GM23338 (cell line): ENCODE results near the gene CD69. TPM values are rescaled to one million over a fixed set of nuclear protein-coding genes. Genes with fewer than 3 reads are reported as not detected.

Experiments
- ATAC-seq: fragments of 200-7000 bp; cut with Tn5 transposase; 3 replicates; pipeline ENCODE4 v1.9.1; 2020
- DNase-seq: peaks from one replicate; pipeline ENCODE4 v3.0.0-alpha.2; 2015; ENCODE audit warnings: low spot score
- H2AFZ ChIP-seq: fragments of 200-600 bp; sonication (generic); 2 replicates; pipeline ENCODE4 v1.8.0; 2016; ENCODE audit warnings: antibody characterized with exemption, mild to moderate bottlenecking, moderate library complexity
- H3F3A ChIP-seq: fragments of 200-600 bp; sonication (generic); replicated peaks from 2 replicates; pipeline ENCODE4 v1.8.0; 2017; ENCODE audit warnings: antibody characterized with exemption, mixed run types, low read depth
- H3K27ac ChIP-seq: fragments of 200-600 bp; sonication (generic); 2 replicates; pipeline ENCODE4 v1.6.1; 2016; ENCODE audit warnings: low read depth
- H3K27me3 ChIP-seq: fragments of 200-600 bp; sonication (generic); 2 replicates; pipeline ENCODE4 v1.8.0; 2016; ENCODE audit warnings: mild to moderate bottlenecking, mixed run types, moderate library complexity; ENCODE audit not compliant: insufficient read depth
- H3K36me3 ChIP-seq: fragments of 200-600 bp; sonication (generic); 2 replicates; pipeline ENCODE4 v1.8.0; 2016; ENCODE audit warnings: mild to moderate bottlenecking; ENCODE audit not compliant: insufficient read depth
- H3K4me1 ChIP-seq: fragments of 200-600 bp; sonication (generic); 2 replicates; pipeline ENCODE4 v1.8.0; 2016; ENCODE audit warnings: mild to moderate bottlenecking, moderate library complexity; ENCODE audit not compliant: insufficient read depth
- H3K4me2 ChIP-seq: fragments of 200-600 bp; sonication (generic); 2 replicates; pipeline ENCODE4 v1.7.1; 2017; ENCODE audit warnings: mixed run types
- H3K4me3 ChIP-seq: fragments of 200-600 bp; sonication (generic); 2 replicates; pipeline ENCODE4 v1.6.1; 2016; ENCODE audit warnings: mixed run types
- H3K79me2 ChIP-seq: fragments of 200-600 bp; sonication (generic); replicated peaks from 2 replicates; pipeline ENCODE4 v1.8.0; 2017; ENCODE audit warnings: mild to moderate bottlenecking; ENCODE audit not compliant: insufficient read depth
- H3K9me2 ChIP-seq: fragments of 200-600 bp; sonication (generic); 2 replicates; pipeline ENCODE4 v1.8.0; 2017; ENCODE audit not compliant: insufficient read depth
- H4K20me1 ChIP-seq: fragments of 200-600 bp; sonication (generic); replicated peaks from 2 replicates; pipeline ENCODE4 v1.8.0; 2017; ENCODE audit warnings: mild to moderate bottlenecking; ENCODE audit not compliant: insufficient read depth
- H3K27ac Mint-ChIP-seq: 2 replicates; pipeline ENCODE4 v1.8.0; 2020; ENCODE audit warnings: inconsistent platforms, mild to moderate bottlenecking, moderate library complexity, mixed read lengths
- H3K27me3 Mint-ChIP-seq: 3 replicates; pipeline ENCODE4 v1.8.0; 2022; ENCODE audit warnings: low read depth, mild to moderate bottlenecking, moderate library complexity, mixed read lengths, inconsistent platforms; ENCODE audit not compliant: insufficient read depth, poor library complexity
- H3K36me3 Mint-ChIP-seq: 3 replicates; pipeline ENCODE4 v1.8.0; 2021; ENCODE audit warnings: low read depth, mild to moderate bottlenecking, inconsistent platforms, moderate library complexity, mixed read lengths
- H3K4me1 Mint-ChIP-seq: 3 replicates; pipeline ENCODE4 v1.8.0; 2020; ENCODE audit warnings: mild to moderate bottlenecking, inconsistent platforms, mixed read lengths
- H3K4me3 Mint-ChIP-seq: 3 replicates; pipeline ENCODE4 v1.8.0; 2021; ENCODE audit warnings: moderate library complexity, mild to moderate bottlenecking, inconsistent platforms, mixed read lengths
- H3K9me3 Mint-ChIP-seq: 3 replicates; pipeline ENCODE4 v1.8.0; 2020; ENCODE audit warnings: moderate library complexity, mild to moderate bottlenecking, inconsistent platforms, mixed read lengths
- CTCF ChIP-seq, 2 experiments: fragments of 200-600 bp in 1 of 2; sonication (generic) in 1 of 2; conservative IDR thresholded peaks; 2 replicates each; pipeline versions ENCODE4 v1.5.1 to v1.6.1; 2016 to 2017; ENCODE audit warnings: antibody characterized with exemption in 2 of 2, low read depth in 2 of 2, mild to moderate bottlenecking in 2 of 2, moderate library complexity in 1 of 2
- ETS1 ChIP-seq: IDR thresholded peaks from 2 replicates; pipeline ENCODE4 v1.6.1; 2016; ENCODE audit warnings: antibody characterized with exemption
- EZH2 ChIP-seq: fragments of 200-600 bp; sonication (generic); IDR thresholded peaks from one replicate; pipeline ENCODE4 v1.8.0; 2017; ENCODE audit warnings: antibody characterized with exemption, mild to moderate bottlenecking, low read depth; ENCODE audit not compliant: unreplicated experiment
- EZH2phosphoT487 ChIP-seq: fragments of 200-600 bp; sonication (generic); IDR thresholded peaks from one replicate; pipeline ENCODE4 v1.8.1; 2018; ENCODE audit warnings: antibody characterized with exemption; ENCODE audit not compliant: unreplicated experiment
- JUNB ChIP-seq: IDR thresholded peaks from one replicate; pipeline ENCODE4 v1.6.1; 2016; ENCODE audit warnings: antibody characterized with exemption; ENCODE audit not compliant: unreplicated experiment
- ZNF462 ChIP-seq: fragments of 250-450 bp; sonication (Bioruptor Pico); IDR thresholded peaks from 2 replicates; pipeline ENCODE4 v1.5.0; 2020; ENCODE audit warnings: mild to moderate bottlenecking, moderate library complexity
- polyA plus RNA-seq: library from polyadenylated mRNA; unstranded; fragments of >200 nt; fragmentation: Nextera tagmentation; extraction: Ambion mirVana; gene quantifications from 2 replicates; pipeline ENCODE4 v1.2.1, GENCODE V29; 2016
- total RNA-seq: library from RNA; depleted of rRNA; stranded (reverse); fragments of >200 nt; shearing (Covaris generic); gene quantifications from 2 replicates; pipeline ENCODE4 v1.2.3, GENCODE V29; 2014

Gene CD69
- total and polyA plus RNA-seq, 2 experiments from 2014 or later, result not detected

GRCh38 chr12:9707356-9707755 lies 53.3 kb downstream of the CD69 start (continued):
- TF ChIP-seq ZNF462 (CRISPR knock-in tag) (no peak), EZH2 (no peak), ETS1 (no peak)

- H3K27me3 Mint-ChIP-seq, result peaks cover 3% of the 10 kb centered on the region
- peaks cover 28% of the 10 kb centered on the region for H3K9me3 Mint-ChIP-seq
- no peak overlapping the region for H3K4me3 Mint-ChIP-seq
- Histone ChIP-seq H2AFZ (no peak overlapping the region), H3K36me3 (no peaks in the 10 kb centered on the region), H3K4me3 (no peak overlapping the region), H3K27ac (no peak overlapping the region), H3K4me2 (no peak overlapping the region), H4K20me1 (no peaks in the 10 kb centered on the region), H3K27me3 (no peaks in the 10 kb centered on the region), H3F3A (no peaks in the 10 kb centered on the region), H3K9me2 (no peaks in the 10 kb centered on the region; the same call in 1 of the 2 replicates), H3K4me1 (peaks cover 4% of the 10 kb centered on the region; the same call in 1 of the 2 replicates), H3K79me2 (no peaks in the 10 kb centered on the region)
- H3K36me3 Mint-ChIP-seq, result no peaks in the 10 kb centered on the region
- H3K4me1 Mint-ChIP-seq, result peaks cover 5% of the 10 kb centered on the region; the same call in 1 of the 3 replicates
- ATAC-seq, result no peak
- no peak for DNase-seq
- no peak overlapping the region for H3K27ac Mint-ChIP-seq
- TF ChIP-seq CTCF (conservative IDR thresholded peaks at IDR 0.05; ENCODE audit: low read depth in 2 of 2), result no peak
- TF ChIP-seq JUNB, result no peak
- no peak for TF ChIP-seq EZH2phosphoT487
These were observed 54.5 kb downstream of the CD69 start for GRCh38 chr12:9706086-9706685.
